Effector memory CD4-positive, alpha-beta T cell (primary cell): ENCODE data around the gene MT1F.
"Not testable (repeated sequence)": the region's sequence is repeated elsewhere in the genome, so short reads cannot be mapped to it uniquely, and the experiment has no call there.

Experiments used
- DNase-seq, 3 donors: peaks; one replicate each; pipeline ENCODE4 v3.0.0-alpha.2; 2020
- H3K27ac ChIP-seq: 2 replicates; pipeline ENCODE4 v1.7.0; 2013; ENCODE audit warnings: mild to moderate bottlenecking, low read length, moderate library complexity; ENCODE audit not compliant: insufficient read depth, poor library complexity, severe bottlenecking
- H3K27me3 ChIP-seq: replicated peaks from 2 replicates; pipeline ENCODE4 v1.7.0; 2013; ENCODE audit warnings: mild to moderate bottlenecking, low read length; ENCODE audit not compliant: insufficient read depth, control insufficient read depth, poor library complexity, severe bottlenecking
- H3K36me3 ChIP-seq: 2 replicates; pipeline ENCODE4 v1.7.0; 2013; ENCODE audit warnings: mild to moderate bottlenecking, low read length, moderate library complexity; ENCODE audit not compliant: control insufficient read depth, insufficient read depth
- H3K4me1 ChIP-seq: 2 replicates; pipeline ENCODE4 v1.7.0; 2013; ENCODE audit warnings: low read length, mild to moderate bottlenecking; ENCODE audit not compliant: control insufficient read depth, insufficient read depth, poor library complexity, severe bottlenecking
- H3K4me3 ChIP-seq: 2 replicates; pipeline ENCODE4 v1.7.0; 2013; ENCODE audit warnings: low read length, low read depth, mild to moderate bottlenecking; ENCODE audit not compliant: insufficient read depth, poor library complexity, severe bottlenecking
- H3K9me3 ChIP-seq: 2 replicates; pipeline ENCODE4 v1.7.0; 2013; ENCODE audit warnings: mild to moderate bottlenecking, low read length, moderate library complexity; ENCODE audit not compliant: control insufficient read depth

The MT1F gene

DNA sequence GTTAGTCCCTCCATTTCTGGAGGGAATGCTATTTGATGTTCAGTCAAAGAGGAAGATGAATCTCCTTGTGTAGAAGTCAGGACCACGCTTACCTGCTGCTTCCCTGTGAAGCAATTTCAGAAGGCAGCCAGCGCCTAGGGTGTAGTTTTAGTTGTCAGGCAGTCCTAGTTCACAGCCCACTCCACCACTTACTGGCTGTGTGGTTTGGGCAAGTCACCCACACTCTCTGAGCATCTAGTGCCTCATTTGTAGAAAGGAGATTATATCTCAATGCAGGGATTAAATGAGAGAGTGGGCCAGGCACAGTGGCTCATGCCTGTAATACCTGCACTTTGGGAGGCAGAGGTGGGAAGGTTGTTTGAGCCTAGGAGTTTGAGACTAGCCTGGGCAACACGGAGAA, 14.4 kb downstream of the MT1F start:
- H3K4me3 ChIP-seq, H3K27ac ChIP-seq, H3K9me3 ChIP-seq, DNase-seq, H3K36me3 ChIP-seq: not testable (repeated sequence)
- peaks cover 25% of the 10 kb centered on the region for H3K27me3 ChIP-seq
- H3K4me1 ChIP-seq: peaks cover 10% of the 10 kb centered on the region

DNA sequence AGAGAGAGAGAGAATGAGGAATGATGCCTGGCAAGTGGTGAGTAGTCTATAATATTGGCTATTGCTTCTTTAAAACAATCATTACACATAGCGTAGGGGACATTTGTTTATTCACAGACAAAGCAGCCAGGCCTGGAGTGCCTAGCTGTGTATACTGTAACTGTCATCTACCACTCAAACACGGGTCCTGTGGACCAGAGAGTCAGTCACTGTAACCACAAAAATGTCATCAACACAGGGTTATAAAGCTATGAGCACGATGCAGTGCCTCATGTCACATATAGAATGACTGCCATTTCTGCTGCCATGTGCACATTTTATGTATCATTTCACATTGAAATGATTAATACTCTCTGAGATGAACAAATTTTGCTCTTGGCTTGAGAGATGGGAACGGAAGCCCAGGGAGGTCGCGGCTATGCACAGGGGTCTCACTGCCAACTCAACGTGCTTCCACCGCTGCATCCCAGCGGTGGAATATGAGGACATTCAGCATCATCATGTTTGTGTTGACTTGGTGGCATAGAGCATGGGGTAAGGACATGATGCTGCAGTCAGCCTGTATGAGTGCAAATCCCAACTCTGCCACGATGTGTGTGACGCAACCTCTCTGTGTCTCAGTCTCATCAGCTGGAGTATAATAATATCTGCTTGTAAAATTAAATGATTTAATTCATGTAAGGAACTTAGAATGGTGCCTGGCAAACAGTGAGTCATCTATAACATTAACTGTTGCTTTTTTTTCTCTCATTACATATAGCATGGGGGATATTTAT, 15.2 kb downstream of the MT1F start:
- peaks cover 19% of the 10 kb centered on the region for H3K27me3 ChIP-seq
- DNase-seq: no peak
- no peaks in the 10 kb centered on the region for H3K9me3 ChIP-seq
- no peak overlapping the region for H3K27ac ChIP-seq
- no peak overlapping the region for H3K4me3 ChIP-seq
- H3K36me3 ChIP-seq: no peaks in the 10 kb centered on the region
- H3K4me1 ChIP-seq: peaks cover 10% of the 10 kb centered on the region

DNA sequence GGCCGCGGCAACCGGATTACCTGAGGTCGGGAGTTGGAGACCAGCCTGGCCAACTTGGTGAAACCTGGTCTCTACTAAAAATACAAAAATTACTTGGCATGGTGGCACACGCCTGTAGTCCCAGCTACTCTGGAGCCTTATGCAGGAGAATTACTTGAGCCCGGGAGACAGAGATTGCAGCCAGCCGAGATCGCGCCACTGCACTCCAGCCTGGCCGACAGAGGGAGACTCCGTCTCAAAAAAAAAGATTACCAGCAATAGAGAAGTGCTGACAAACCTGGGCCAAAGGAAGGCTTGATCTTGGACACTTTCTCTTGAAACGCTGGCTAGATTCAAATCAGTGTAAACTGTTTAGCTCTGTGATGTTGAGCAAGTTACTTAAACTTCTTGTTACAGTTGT, 16.2 kb downstream of the MT1F start:
- Histone ChIP-seq H3K27ac (no peak overlapping the region), H3K27me3 (peaks cover 13% of the 10 kb centered on the region), H3K4me1 (peaks cover 6% of the 10 kb centered on the region), H3K9me3 (no peaks in the 10 kb centered on the region), H3K4me3 (no peak overlapping the region), H3K36me3 (no peaks in the 10 kb centered on the region)
- no peak for DNase-seq

DNA sequence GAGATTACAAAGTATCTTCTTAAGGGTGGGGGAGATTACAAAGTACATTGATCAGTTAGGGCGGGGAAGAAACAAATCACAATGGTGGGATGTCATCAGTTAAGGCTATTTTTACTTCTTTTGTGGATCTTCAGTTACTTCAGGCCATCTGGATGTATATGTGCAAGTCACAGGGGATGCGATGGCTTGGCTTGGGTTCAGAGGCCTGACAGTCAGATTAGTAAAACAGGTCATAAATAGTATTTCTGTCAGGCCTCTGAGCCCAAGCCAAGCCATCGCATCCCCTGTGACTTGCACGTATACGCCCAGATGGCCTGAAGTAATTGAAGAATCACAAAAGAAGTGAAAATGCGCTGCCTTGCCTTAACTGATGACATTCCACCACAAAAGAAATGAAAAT, 16.8 kb downstream of the MT1F start:
- H3K27ac ChIP-seq, DNase-seq, H3K9me3 ChIP-seq, H3K27me3 ChIP-seq, H3K4me1 ChIP-seq, H3K36me3 ChIP-seq, H3K4me3 ChIP-seq: not testable (repeated sequence)

DNA sequence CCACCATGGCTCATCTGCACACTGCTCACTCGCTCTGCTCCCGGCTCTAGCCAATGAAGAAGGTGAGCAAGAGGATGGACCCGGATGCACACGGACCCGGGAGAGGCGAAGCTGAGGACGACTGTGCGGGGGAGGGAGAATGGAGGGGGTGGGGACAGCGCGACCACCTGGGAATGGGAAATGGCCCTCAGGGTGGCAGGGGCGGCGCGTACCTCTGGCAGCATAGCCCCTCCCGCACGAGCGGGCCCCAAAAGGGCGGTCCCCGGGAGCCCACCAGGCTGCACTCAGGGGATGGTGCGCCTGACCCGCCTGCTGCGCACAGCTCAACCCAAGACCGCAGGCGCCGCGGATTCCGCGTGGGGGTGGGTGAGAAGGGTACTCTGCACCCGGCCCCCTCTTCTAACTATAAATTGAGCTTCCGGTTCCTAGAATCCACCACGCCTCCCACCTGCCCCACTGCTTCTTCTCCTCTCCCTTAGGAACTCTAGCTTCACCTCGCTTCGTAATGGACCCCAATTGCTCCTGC, 18.0 kb downstream of the MT1F start:
- Histone ChIP-seq H3K27ac (no peak overlapping the region), H3K36me3 (no peaks in the 10 kb centered on the region), H3K4me3 (peak overlapping the region; percentile 45), H3K27me3 (no peaks in the 10 kb centered on the region), H3K9me3 (no peaks in the 10 kb centered on the region), H3K4me1 (peaks cover 6% of the 10 kb centered on the region)
- no peak for DNase-seq

DNA sequence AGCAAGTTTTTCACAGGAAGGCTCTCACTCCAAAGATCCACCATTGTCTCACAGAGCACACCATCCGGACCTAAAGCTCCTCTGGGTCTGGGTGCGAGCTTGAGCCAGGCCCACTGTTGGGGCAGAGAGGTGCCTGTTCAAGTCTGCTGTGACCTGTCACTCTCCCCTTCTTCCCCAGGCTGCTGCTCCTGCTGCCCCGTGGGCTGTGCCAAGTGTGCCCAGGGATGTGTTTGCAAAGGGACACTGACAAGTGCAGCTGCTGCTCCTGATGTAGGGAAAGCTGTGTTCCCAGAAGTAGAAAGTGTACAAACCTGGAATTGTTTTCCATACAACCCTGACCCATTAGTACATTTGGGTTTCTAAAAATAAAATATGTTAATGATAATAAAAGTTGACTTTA, 19.7 kb downstream of the MT1F start:
- no peak overlapping the region for H3K4me3 ChIP-seq
- H3K27ac ChIP-seq: no peak overlapping the region
- no peaks in the 10 kb centered on the region for H3K36me3 ChIP-seq
- no peak for DNase-seq
- no peaks in the 10 kb centered on the region for H3K9me3 ChIP-seq
- H3K4me1 ChIP-seq: peaks cover 7% of the 10 kb centered on the region
- no peaks in the 10 kb centered on the region for H3K27me3 ChIP-seq

DNA sequence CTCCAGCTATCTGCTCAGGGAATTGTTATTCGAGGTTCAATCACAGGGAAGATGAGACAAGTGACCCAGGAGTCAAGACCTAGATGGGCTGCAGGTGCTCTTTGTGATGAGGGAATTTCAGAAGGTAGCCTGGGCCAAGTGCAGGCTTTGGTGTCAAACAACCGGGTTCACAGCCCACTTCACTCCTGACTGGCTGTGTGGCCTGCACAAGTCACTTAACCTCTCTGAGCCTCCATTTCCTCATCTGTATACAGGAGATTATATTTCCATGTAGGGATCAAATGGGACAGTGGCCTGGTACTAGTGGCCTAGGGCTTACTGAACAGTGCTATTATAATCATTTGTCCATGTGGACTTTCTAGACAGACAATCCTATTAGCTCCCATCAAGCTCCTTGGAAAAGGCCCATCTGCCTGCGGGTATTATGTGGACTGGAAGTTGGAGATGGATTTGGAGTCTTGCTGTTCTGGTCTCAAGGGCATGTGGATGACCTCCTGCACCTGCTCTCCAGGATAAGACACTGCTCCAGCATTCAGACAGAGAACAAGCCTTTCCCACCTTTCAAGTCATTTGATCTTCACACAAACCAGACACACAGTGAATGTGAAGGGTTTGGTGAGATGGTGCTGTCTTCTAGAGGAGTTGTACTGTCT, 21.4 kb downstream of the MT1F start:
- Histone ChIP-seq H3K4me3 (no peak overlapping the region), H3K27me3 (no peaks in the 10 kb centered on the region), H3K27ac (no peak overlapping the region), H3K36me3 (no peaks in the 10 kb centered on the region), H3K9me3 (no peaks in the 10 kb centered on the region), H3K4me1 (peaks cover 14% of the 10 kb centered on the region)
- DNase-seq: no peak

DNA sequence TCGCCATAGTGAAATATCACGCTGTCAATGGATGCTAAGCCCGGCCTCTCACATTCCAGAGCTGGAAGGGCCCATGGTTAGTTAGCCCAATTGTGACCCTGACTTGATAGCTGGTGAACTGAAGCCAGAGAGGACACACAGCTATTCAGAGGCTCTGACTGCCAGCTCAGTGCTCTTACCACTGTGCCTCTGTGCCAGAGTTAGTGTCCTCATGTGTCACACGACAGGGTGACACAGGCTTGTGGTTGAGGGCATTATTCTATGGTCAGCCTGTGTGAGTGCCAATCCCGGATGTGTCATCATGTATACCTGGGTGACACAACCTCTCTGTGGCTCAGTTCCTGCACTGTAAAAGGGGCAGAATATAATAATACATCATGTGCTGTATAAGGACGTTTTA, 22.1 kb downstream of the MT1F start:
- no peaks in the 10 kb centered on the region for H3K9me3 ChIP-seq
- H3K27me3 ChIP-seq: no peaks in the 10 kb centered on the region
- H3K27ac ChIP-seq: no peak overlapping the region
- no peak overlapping the region for H3K4me3 ChIP-seq
- peaks cover 14% of the 10 kb centered on the region for H3K4me1 ChIP-seq
- H3K36me3 ChIP-seq: no peaks in the 10 kb centered on the region
- no peak for DNase-seq

DNA sequence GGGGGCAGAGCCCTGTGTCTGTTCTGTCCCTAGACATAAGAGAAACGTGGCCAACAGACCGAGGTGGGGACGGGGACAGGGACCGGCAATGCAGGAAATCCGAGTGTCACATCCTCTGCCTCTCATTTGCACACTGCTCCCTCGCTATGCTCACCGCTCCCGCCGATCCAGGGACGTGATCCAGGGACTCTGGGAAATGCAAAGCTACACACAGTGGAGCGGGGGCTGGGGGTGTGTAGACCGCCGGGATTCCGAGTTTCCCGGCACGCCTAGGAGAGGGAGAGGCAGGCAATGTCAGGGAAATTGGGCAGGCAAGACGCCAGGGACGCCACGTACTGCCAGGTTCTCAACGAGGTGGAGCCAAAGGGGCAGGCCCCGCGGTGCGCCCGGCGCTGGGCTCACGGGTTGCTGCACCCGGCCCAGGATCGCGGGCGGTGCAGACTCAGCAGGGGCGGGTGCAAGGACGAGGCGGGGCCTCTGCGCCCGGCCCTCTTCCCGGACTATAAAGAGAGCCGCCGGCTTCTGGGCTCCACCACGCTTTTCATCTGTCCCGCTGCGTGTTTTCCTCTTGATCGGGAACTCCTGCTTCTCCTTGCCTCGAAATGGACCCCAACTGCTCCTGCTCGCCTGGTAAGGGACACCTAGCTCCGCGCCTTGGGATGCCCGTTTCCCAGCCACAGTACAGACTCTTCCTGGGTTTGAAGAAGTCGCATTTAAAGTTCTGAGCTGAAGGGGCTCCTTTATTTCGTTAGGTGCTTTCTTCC, 24.4 kb downstream of the MT1F start, which contains the start of gene MT1X:
MT1X (plus strand) TSS at position 532 of the 764 bp plus-strand sequence; CDS start at position 603, 71 bp downstream.
- Histone ChIP-seq H3K36me3 (no peaks in the 10 kb centered on the region), H3K27ac (peak within 1 kb of the TSS; percentile 80), H3K27me3 (no peaks in the 10 kb centered on the region), H3K9me3 (no peaks in the 10 kb centered on the region), H3K4me3 (peak within 1 kb of the TSS; percentile 86), H3K4me1 (peaks cover 8% of the 10 kb centered on the region)
- DNase-seq: peak; percentile 69 to 83 (median 70)
